Measurements from ENCODE around the gene NHS. TPM values are rescaled to one million over a fixed set of nuclear protein-coding genes. Genes with fewer than 3 reads are reported as not detected.

The NHS gene
- total and polyA plus RNA-seq, 10 donors = 0.32 to 3.1 (median 2.1) TPM

DNA sequence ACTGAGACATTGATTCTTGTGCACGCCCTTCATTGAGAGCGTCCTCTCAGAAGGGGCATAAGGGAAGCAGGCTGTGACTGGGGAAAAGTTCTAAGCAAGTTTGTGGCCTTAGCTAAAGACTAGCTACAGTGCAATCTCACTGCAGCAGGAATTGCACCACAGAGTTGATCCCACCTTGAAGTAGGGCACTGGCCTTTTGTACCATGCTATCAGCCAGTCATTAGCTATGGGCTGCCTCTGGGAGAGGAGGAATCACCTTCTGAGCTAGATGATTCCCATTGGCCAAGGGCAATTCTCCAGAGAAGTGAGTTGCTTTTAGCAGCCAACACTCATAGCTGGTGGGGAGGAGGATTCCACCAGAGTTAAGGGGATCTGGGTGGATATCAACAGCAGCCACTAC is 219.7 kb downstream of the NHS start:
- WGBS, 5 donors = 82 to 97% (median 92%) methylated on average over 2 of the region's 2 CpGs; no CpG with 5 or more reads in 1 of the 5 donors
- H3K27me3 ChIP-seq (replicated peaks in 1 of 7) = peaks cover 0 to 12% (median 0%) of the 10 kb centered on the region in 7 donors

DNA sequence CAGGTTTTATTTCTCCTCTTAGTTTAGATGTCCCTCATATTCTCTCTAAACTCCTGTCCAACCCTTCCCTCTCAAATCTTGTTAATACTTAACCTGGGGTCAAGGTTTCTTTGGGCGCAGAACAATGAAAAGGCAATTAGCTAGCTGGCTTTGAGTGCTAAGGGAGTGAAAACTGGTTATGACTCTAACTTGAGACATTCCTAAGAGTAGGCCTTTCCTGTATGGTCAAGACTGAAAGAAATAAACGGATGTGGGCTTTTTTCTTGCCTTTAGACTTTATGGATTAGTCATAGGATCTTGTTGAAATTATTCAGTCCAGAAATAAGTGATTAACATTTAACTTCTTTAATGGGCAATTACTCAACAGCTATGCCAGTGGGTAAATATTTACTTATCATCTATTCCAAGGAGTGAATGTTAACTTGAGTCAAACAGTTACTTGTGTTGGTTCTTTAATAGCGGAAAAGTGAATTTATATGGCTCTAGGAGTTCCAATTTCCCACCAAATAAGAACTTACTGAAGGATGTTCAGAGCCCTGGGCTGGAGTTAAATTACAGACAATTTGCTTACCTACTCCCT is 220.5 kb downstream of the NHS start:
- intact Hi-C loops (cut with DNase I; ENCODE audit: low total_unique reads) = no loop called here
- no peak overlapping the region for H3K4me3 ChIP-seq
- no peaks in the 10 kb centered on the region for H3K4me1 ChIP-seq
- WGBS, 5 donors = 50 to 69% (median 65%) methylated on average over 3 of the region's 3 CpGs
- no peaks in the 10 kb centered on the region for H3K9me3 ChIP-seq
- H3K36me3 ChIP-seq = no peaks in the 10 kb centered on the region
- no peak for DNase-seq
- peaks cover 0 to 12% (median 0%) of the 10 kb centered on the region in 7 donors for H3K27me3 ChIP-seq (replicated peaks in 1 of 7)
- no peak overlapping the region for H3K27ac ChIP-seq
- TF ChIP-seq POLR2AphosphoS5 (IDR thresholded peaks at IDR 0.05) = no peak
- no peak for TF ChIP-seq POLR2A (IDR thresholded peaks at IDR 0.05)
- TF ChIP-seq, protein P1, sequence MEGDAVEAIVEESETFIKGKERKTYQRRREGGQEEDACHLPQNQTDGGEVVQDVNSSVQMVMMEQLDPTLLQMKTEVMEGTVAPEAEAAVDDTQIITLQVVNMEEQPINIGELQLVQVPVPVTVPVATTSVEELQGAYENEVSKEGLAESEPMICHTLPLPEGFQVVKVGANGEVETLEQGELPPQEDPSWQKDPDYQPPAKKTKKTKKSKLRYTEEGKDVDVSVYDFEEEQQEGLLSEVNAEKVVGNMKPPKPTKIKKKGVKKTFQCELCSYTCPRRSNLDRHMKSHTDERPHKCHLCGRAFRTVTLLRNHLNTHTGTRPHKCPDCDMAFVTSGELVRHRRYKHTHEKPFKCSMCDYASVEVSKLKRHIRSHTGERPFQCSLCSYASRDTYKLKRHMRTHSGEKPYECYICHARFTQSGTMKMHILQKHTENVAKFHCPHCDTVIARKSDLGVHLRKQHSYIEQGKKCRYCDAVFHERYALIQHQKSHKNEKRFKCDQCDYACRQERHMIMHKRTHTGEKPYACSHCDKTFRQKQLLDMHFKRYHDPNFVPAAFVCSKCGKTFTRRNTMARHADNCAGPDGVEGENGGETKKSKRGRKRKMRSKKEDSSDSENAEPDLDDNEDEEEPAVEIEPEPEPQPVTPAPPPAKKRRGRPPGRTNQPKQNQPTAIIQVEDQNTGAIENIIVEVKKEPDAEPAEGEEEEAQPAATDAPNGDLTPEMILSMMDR (IDR thresholded peaks at IDR 0.05 in 8 of 11, conservative IDR thresholded peaks at IDR 0.05 in 3 of 11) = no peak

More for the DNA sequence above, 219.7 kb downstream of the NHS start:
- no peaks in the 10 kb centered on the region for H3K36me3 ChIP-seq
- H3K4me3 ChIP-seq = no peak overlapping the region
- TF ChIP-seq, protein P1 (IDR thresholded peaks at IDR 0.05 in 8 of 11, conservative IDR thresholded peaks at IDR 0.05 in 3 of 11) = no peak
- no peak for TF ChIP-seq POLR2A (IDR thresholded peaks at IDR 0.05)
- TF ChIP-seq POLR2AphosphoS5 (IDR thresholded peaks at IDR 0.05) = no peak
- intact Hi-C loops (cut with DNase I; ENCODE audit: low total_unique reads) = no loop called here
- no peak for DNase-seq
- H3K9me3 ChIP-seq = no peaks in the 10 kb centered on the region
- no peak overlapping the region for H3K27ac ChIP-seq
- H3K4me1 ChIP-seq = no peaks in the 10 kb centered on the region

DNA sequence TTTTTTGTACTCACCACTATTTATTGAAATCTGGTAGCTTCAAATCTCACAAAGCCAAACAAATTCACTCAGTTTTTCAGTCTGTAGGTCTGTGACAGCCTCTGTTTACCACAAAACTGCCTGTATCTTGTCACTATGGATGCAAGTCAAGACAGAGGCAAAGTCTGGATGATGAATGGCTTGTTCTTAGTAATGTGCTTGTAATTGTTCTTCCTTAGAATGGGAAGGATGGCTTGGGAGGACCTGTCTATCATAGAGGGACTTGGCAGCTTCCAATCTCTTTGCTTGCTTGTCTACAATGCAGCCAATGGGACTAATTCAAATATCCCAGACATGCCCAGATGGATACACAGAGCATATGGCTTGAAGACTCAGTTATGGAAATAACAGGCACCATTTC is 221.1 kb downstream of the NHS start:
- H3K36me3 ChIP-seq = no peaks in the 10 kb centered on the region
- no peaks in the 10 kb centered on the region for H3K9me3 ChIP-seq
- no peaks in the 10 kb centered on the region for H3K4me1 ChIP-seq
- no peak overlapping the region for H3K27ac ChIP-seq
- no peak overlapping the region for H3K4me3 ChIP-seq
- intact Hi-C loops (cut with DNase I; ENCODE audit: low total_unique reads) = no loop called here
- H3K27me3 ChIP-seq (replicated peaks in 1 of 7) = peaks cover 0 to 12% (median 0%) of the 10 kb centered on the region in 7 donors
- TF ChIP-seq, protein P1 (IDR thresholded peaks at IDR 0.05 in 8 of 11, conservative IDR thresholded peaks at IDR 0.05 in 3 of 11) = no peak
- TF ChIP-seq POLR2AphosphoS5 (IDR thresholded peaks at IDR 0.05) (no peak), POLR2A (IDR thresholded peaks at IDR 0.05) (no peak)
- no peak for DNase-seq

DNA sequence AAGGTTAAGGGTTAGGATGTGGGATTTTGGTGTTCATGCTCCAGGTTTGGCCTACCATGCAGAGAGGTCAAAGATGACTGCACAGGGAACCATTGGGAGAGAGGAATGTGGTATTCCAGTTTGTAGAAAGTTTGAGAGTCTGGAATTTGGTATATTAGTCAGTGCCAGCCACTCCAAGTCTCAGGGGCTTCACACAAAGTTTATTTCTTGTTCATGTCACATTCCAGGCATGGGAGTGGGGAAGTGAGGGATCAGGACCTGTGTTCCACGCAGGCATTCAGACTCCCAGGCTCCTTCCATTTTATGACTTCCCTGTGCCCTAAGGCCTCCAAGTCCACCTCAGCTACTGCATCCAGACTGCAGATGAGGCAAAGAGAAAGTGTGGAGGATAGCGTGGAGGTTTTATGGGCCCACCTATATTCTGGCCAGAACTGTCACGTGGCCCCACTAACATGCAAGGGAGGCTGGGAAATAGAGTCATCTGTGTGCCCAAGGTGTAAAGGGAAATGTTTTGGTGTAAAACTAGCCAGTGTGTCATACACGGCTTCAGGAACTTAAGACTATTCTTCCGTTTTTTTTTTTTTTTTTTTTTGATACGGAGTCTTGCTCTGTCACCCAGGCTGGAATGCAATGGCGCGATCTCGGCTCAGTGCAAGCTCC is 221.7 kb downstream of the NHS start:
- Histone ChIP-seq H3K9me3 (no peaks in the 10 kb centered on the region), H3K4me1 (no peaks in the 10 kb centered on the region), H3K27me3 (replicated peaks in 1 of 7) (peaks cover 0 to 12% (median 0%) of the 10 kb centered on the region in 7 donors), H3K4me3 (no peak overlapping the region), H3K27ac (peak overlapping the region in 2 of 8 donors; percentile 48 to 58), H3K36me3 (no peaks in the 10 kb centered on the region)
- DNase-seq = no peak
- intact Hi-C loops (cut with DNase I; ENCODE audit: low total_unique reads) = no loop called here
- TF ChIP-seq, protein P1 (IDR thresholded peaks at IDR 0.05 in 8 of 11, conservative IDR thresholded peaks at IDR 0.05 in 3 of 11) = no peak
- no peak for TF ChIP-seq POLR2AphosphoS5 (IDR thresholded peaks at IDR 0.05)
- no peak for TF ChIP-seq POLR2A (IDR thresholded peaks at IDR 0.05)
- WGBS, 5 donors = 69 to 94% (median 86%) methylated on average over 5 to 9 of the region's 9 CpGs
